ENCODE data around the gene IFNA10.
"Not testable (repeated sequence)": the region's sequence is repeated elsewhere in the genome, so short reads cannot be mapped to it uniquely, and the experiment has no call there.

IFNA10 gene

GRCh38 chr9:21207043-21207442, at the start of gene IFNA10:
TSS of gene IFNA10 (minus strand) at chr9:21207143. CDS start at chr9:21207097, 46 bp downstream.
- H3K9me3 ChIP-seq; in situ Hi-C loops (cut with MboI; ENCODE audit: low sequenced_read_pairs); H3K36me3 ChIP-seq (replicated peaks); H3K4me3 ChIP-seq; DNase-seq (ENCODE audit: low spot score in 2 of 2); H3K4me1 ChIP-seq; H3K27me3 ChIP-seq (ENCODE audit: low read depth): not testable (repeated sequence)

DNA sequence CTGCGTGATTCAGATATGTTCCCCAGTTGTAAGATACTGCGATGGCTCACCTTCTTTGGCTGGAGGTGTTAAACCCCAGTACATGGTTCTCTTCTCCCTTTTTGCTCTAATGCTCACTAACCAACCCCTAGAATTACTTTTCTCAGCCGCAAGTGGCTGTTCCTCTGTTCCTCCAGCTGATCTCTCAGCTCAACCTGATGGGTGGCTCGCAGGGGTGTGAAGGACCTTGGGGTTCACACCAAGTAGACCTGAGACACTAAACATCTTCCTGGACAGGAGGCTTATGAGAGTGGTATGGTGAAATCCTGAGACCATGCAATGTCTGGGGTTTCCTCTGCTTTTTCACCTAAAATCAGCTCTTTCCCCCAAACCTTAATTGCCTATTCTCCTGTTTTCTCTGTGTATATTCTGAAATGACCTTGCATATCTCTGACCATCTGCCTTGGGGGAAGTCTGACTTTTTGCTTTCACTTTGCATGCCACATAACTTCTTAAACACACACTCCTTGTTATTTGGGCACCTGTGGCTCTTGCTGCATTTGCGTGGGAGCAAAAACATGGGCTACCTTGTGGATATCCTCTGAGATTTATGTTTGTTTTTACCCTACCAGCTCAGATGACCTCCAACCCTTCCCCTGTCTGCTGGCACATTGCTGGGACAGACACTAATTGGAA, 48.7 kb upstream of the IFNA10 start:
- Histone ChIP-seq H3K36me3 (replicated peaks) (no peaks in the 10 kb centered on the region), H3K9me3 (no peaks in the 10 kb centered on the region), H3K4me3 (no peak overlapping the region), H3K4me1 (no peaks in the 10 kb centered on the region), H3K27me3 (ENCODE audit: low read depth) (no peaks in the 10 kb centered on the region; the same call in 1 of the 2 replicates)
- in situ Hi-C loops (cut with MboI; ENCODE audit: low sequenced_read_pairs) = no loop called here
- DNase-seq (ENCODE audit: low spot score in 2 of 2) = no peak

DNA sequence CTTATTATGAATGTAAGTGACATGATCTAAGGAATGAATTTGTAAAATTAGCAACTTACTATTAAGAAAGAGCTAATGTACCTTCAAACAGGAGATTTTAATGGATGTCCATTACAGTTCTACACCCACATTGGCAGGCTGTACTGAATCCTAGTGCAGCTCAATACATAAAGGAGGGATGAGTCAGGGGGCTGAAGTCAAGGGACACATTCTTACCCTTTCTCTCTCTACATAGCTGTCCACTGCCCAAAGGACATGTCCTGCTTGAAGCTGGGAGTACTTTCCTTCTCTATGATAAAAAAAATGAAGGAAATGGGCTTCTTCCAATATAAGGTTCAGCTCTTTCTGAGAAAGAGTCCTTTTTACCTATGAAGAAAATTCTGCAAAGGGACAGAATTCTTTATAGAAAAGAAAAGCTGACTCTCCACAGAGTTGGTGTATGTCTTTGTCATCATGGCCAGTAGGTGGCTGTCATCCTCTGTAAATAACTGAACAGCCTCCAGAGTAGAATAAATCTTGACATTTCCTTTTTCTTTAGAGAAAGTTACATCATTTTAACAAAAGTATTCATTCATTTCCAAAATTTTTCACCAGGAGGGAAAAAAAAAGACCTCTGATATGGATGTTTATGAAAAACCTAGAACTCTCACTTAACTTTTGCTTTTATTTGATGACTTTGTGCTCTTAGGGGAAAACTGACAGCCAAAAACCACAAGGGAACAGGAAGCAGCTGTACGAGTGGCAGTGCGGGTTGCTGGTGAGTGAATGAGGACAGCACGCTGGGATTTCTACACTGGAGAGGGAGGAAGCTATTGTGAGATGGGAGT, 46.0 kb upstream of the IFNA10 start:
- no peaks in the 10 kb centered on the region for H3K9me3 ChIP-seq
- H3K4me1 ChIP-seq = no peaks in the 10 kb centered on the region
- peak in 1 of 2 experiments; percentile 14 for DNase-seq (ENCODE audit: low spot score in 2 of 2)
- H3K27me3 ChIP-seq (ENCODE audit: low read depth) = no peaks in the 10 kb centered on the region; the same call in 1 of the 2 replicates
- in situ Hi-C loops (cut with MboI; ENCODE audit: low sequenced_read_pairs) = no loop called here
- H3K4me3 ChIP-seq = no peak overlapping the region
- H3K36me3 ChIP-seq (replicated peaks) = no peaks in the 10 kb centered on the region

- Histone ChIP-seq H3K27me3 (ENCODE audit: low read depth) (no peaks in the 10 kb centered on the region; the same call in 1 of the 2 replicates), H3K4me1 (no peaks in the 10 kb centered on the region), H3K9me3 (no peaks in the 10 kb centered on the region), H3K4me3 (no peak overlapping the region), H3K36me3 (replicated peaks) (no peaks in the 10 kb centered on the region)
- DNase-seq (ENCODE audit: low spot score in 2 of 2) = no peak
- in situ Hi-C loops (cut with MboI; ENCODE audit: low sequenced_read_pairs) = no loop called here
Observed at GRCh38 chr9:21251638-21252037, 44.7 kb upstream of the IFNA10 start.

DNA sequence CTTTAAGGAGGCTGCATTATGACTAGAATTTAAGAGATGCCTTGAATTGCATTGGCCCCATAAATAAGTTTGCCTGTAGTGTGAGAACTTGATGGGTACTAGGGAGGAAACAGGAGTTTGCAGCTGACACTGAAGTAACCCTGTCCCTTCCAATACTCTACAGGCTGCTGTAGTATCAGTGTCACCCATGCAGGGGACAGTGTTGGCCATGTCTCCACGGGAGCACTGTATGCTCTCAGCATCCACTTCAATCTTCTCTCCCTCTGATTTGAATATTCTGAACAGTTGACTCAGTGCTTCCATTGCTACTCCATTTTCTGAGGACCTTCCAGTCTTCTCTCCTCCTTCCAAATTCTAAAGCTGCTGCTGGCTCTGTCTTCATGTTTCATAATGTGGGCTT, 44.2 kb upstream of the IFNA10 start:
- in situ Hi-C loops (cut with MboI; ENCODE audit: low sequenced_read_pairs) = no loop called here
- no peaks in the 10 kb centered on the region for H3K36me3 ChIP-seq (replicated peaks)
- H3K27me3 ChIP-seq (ENCODE audit: low read depth) = no peaks in the 10 kb centered on the region; the same call in 1 of the 2 replicates
- H3K4me3 ChIP-seq = no peak overlapping the region
- no peaks in the 10 kb centered on the region for H3K9me3 ChIP-seq
- DNase-seq (ENCODE audit: low spot score in 2 of 2) = no peak
- H3K4me1 ChIP-seq = no peaks in the 10 kb centered on the region

- no peaks in the 10 kb centered on the region for H3K4me1 ChIP-seq
- no peaks in the 10 kb centered on the region for H3K36me3 ChIP-seq (replicated peaks)
- no peak overlapping the region for H3K4me3 ChIP-seq
- in situ Hi-C loops (cut with MboI; ENCODE audit: low sequenced_read_pairs) = no loop called here
- no peak for DNase-seq (ENCODE audit: low spot score in 2 of 2)
- no peaks in the 10 kb centered on the region for H3K9me3 ChIP-seq
- no peaks in the 10 kb centered on the region for H3K27me3 ChIP-seq (ENCODE audit: low read depth)
Observed at GRCh38 chr9:21244836-21245235, 37.9 kb upstream of the IFNA10 start.

DNA sequence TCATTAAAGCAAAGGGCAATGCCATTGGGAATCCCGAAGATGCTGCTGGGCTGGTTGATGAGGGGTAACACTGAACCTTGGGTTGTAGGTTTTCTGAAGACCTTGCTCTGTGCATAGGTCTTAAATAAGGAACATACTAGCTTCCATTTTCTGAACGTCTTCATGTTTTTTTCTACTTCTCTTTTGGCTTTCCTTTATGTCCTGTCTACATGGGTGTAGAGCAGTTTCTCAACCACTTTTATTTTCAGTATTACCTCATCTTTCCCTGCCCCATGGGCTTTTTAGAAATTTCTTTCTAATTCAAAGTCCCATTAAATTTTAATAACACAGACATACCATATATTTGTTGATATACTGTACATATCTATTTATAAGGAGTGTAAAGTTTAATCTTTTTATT, 33.0 kb upstream of the IFNA10 start, which contains the start of gene IFNA14:
IFNA14 (minus strand) TSS at position 95 of the 400 bp plus-strand sequence; CDS start at position 25, 70 bp downstream.
- Histone ChIP-seq H3K4me3 (no peak within 1 kb of the TSS), H3K9me3 (no peaks in the 10 kb centered on the region), H3K4me1 (no peaks in the 10 kb centered on the region), H3K27me3 (ENCODE audit: low read depth) (no peaks in the 10 kb centered on the region), H3K36me3 (replicated peaks) (no peaks in the 10 kb centered on the region)
- in situ Hi-C loops (cut with MboI; ENCODE audit: low sequenced_read_pairs) = no loop called here
- no peak for DNase-seq (ENCODE audit: low spot score in 2 of 2)

DNA sequence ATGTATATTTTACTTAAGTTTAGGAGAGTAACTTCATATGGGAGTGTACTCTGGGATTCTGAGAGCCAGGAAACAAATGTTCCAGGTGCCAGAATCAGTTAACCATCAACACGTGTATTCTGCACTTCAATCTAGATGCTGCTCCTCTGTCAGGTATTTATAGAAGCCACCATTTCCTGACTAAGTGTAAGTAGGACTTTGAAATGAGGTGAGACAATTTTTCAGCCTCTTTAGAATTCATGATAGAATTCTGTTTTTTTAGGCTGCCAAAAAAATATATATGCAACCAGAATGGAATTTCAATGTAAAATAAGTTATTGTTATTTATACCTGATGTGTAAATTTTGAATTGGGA, 29.4 kb upstream of the IFNA10 start:
- H3K9me3 ChIP-seq; in situ Hi-C loops (cut with MboI; ENCODE audit: low sequenced_read_pairs); H3K4me3 ChIP-seq; H3K27me3 ChIP-seq (ENCODE audit: low read depth); H3K4me1 ChIP-seq; DNase-seq (ENCODE audit: low spot score in 2 of 2); H3K36me3 ChIP-seq (replicated peaks): not testable (repeated sequence)

- H3K4me3 ChIP-seq; H3K4me1 ChIP-seq; H3K27me3 ChIP-seq (ENCODE audit: low read depth); H3K36me3 ChIP-seq (replicated peaks); in situ Hi-C loops (cut with MboI; ENCODE audit: low sequenced_read_pairs); H3K9me3 ChIP-seq: not testable (repeated sequence)
- peak; percentile 13 to 14 for DNase-seq (ENCODE audit: low spot score in 2 of 2)
Observed at GRCh38 chr9:21235468-21236359, 28.8 kb upstream of the IFNA10 start.

GRCh38 chr9:21234153-21234687, 27.3 kb upstream of the IFNA10 start:
- no peaks in the 10 kb centered on the region for H3K4me1 ChIP-seq
- H3K36me3 ChIP-seq (replicated peaks) = no peaks in the 10 kb centered on the region
- in situ Hi-C loops (cut with MboI; ENCODE audit: low sequenced_read_pairs) = no loop called here
- H3K9me3 ChIP-seq = no peaks in the 10 kb centered on the region
- no peak for DNase-seq (ENCODE audit: low spot score in 2 of 2)
- no peak overlapping the region for H3K4me3 ChIP-seq
- H3K27me3 ChIP-seq (ENCODE audit: low read depth) = no peaks in the 10 kb centered on the region

DNA sequence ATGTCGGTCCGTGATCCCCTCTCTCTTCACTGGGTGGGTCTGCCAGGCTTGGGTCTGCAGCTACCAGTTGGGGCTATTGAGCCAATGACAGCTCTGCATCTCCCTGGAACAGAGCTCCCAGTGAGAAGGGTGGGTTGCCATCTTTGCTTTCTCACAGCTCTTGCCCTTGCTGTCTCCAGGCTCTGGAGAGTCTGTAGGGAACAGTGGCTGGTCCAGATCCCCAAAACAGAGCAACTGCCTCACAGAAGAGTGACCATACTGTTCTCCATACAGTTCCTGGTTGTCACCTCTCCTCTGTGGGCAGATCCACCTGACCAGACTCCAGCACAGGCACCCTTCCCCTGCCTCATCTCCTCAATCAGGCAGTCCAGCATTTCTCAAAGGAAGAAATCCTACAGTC, 26.3 kb upstream of the IFNA10 start:
- Histone ChIP-seq H3K9me3 (no peaks in the 10 kb centered on the region), H3K4me3 (no peak overlapping the region), H3K36me3 (replicated peaks) (no peaks in the 10 kb centered on the region), H3K4me1 (no peaks in the 10 kb centered on the region), H3K27me3 (ENCODE audit: low read depth) (no peaks in the 10 kb centered on the region)
- no peak for DNase-seq (ENCODE audit: low spot score in 2 of 2)
- in situ Hi-C loops (cut with MboI; ENCODE audit: low sequenced_read_pairs) = no loop called here

DNA sequence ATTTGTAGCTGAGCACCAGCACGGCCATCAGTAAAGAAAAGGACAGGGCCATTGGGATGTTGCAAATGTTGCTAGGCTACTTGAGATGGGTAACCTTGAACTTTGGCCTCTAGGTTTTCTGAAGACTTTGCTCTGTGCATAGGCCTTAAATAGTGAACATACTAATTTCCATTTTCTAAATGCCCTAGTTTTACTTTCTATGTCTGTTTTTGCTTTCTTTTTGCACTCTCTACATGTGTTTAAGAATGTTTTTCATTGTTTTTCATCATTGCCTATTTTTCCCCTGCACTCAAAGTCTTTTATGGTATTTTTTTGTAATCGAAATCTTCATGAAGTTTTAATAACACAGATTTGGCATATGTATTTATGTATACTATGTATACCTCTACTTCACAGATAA, 21.2 kb upstream of the IFNA10 start, which contains the start of gene IFNA17:
IFNA17 (minus strand) TSS at position 101 of the 400 bp plus-strand sequence; CDS start at position 52, 49 bp downstream.
- in situ Hi-C loops (cut with MboI; ENCODE audit: low sequenced_read_pairs) = no loop called here
- no peak for DNase-seq (ENCODE audit: low spot score in 2 of 2)
- Histone ChIP-seq H3K9me3 (no peaks in the 10 kb centered on the region), H3K36me3 (replicated peaks) (no peaks in the 10 kb centered on the region), H3K27me3 (ENCODE audit: low read depth) (no peaks in the 10 kb centered on the region), H3K4me1 (no peaks in the 10 kb centered on the region), H3K4me3 (no peak within 1 kb of the TSS)

GRCh38 chr9:21217211-21217610, 10.3 kb upstream of the IFNA10 start, which contains the start of gene IFNA16:
TSS of gene IFNA16 (minus strand) at chr9:21217311. CDS start at chr9:21217305, 6 bp downstream.
- H3K27me3 ChIP-seq (ENCODE audit: low read depth); H3K9me3 ChIP-seq; H3K4me1 ChIP-seq; H3K36me3 ChIP-seq (replicated peaks); H3K4me3 ChIP-seq; DNase-seq (ENCODE audit: low spot score in 2 of 2); in situ Hi-C loops (cut with MboI; ENCODE audit: low sequenced_read_pairs): not testable (repeated sequence)

Data from HAP-1 (cell line).